ENCODE data around the gene CNTF. TPM values are rescaled to one million over a fixed set of nuclear protein-coding genes. Genes with fewer than 3 reads are reported as not detected.

Gene CNTF
- total and polyA plus RNA-seq, 2 experiments from 2014 or later, result 0.24 to 1.8 TPM

DNA sequence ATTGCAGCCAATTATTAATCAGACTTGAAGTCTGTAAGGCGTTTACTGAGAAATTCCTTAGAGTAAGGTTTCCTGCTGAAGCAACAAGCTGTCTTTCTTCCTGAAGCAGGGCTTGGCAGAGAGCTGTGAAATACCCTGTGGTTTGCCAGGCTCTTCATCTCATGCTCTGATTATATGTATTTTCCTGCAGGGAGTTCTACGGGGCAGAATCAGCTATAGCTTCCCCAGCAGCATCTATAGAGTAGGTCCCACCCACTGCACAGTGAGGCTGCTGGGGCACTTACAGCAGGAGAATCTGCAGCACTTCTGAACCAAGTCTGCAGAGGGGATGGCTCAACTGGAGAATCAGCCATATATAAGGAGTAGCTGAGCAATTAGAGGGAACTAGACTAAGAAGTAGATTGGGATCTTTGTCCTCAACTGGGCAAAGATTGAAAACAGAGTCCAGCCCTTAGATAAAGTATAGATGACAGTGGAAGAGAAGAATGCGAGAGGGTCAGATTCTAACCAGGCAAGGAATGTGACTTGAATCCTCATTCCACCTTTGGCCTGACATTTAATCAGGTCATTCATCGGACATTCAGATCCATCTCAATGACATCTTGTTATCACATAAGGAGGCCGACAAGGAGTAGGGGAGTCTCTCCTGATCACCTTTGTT lies 37.6 kb downstream of the CNTF start (continued):
- TF ChIP-seq ZNF462 (CRISPR knock-in tag; IDR thresholded peaks at IDR 0.05), result no peak
- TF ChIP-seq, protein P1, sequence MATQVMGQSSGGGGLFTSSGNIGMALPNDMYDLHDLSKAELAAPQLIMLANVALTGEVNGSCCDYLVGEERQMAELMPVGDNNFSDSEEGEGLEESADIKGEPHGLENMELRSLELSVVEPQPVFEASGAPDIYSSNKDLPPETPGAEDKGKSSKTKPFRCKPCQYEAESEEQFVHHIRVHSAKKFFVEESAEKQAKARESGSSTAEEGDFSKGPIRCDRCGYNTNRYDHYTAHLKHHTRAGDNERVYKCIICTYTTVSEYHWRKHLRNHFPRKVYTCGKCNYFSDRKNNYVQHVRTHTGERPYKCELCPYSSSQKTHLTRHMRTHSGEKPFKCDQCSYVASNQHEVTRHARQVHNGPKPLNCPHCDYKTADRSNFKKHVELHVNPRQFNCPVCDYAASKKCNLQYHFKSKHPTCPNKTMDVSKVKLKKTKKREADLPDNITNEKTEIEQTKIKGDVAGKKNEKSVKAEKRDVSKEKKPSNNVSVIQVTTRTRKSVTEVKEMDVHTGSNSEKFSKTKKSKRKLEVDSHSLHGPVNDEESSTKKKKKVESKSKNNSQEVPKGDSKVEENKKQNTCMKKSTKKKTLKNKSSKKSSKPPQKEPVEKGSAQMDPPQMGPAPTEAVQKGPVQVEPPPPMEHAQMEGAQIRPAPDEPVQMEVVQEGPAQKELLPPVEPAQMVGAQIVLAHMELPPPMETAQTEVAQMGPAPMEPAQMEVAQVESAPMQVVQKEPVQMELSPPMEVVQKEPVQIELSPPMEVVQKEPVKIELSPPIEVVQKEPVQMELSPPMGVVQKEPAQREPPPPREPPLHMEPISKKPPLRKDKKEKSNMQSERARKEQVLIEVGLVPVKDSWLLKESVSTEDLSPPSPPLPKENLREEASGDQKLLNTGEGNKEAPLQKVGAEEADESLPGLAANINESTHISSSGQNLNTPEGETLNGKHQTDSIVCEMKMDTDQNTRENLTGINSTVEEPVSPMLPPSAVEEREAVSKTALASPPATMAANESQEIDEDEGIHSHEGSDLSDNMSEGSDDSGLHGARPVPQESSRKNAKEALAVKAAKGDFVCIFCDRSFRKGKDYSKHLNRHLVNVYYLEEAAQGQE (IDR thresholded peaks at IDR 0.05; ENCODE audit: unreplicated experiment), result no peak
- no peak for TF ChIP-seq EZH2phosphoT487 (IDR thresholded peaks at IDR 0.05; ENCODE audit: unreplicated experiment)

DNA sequence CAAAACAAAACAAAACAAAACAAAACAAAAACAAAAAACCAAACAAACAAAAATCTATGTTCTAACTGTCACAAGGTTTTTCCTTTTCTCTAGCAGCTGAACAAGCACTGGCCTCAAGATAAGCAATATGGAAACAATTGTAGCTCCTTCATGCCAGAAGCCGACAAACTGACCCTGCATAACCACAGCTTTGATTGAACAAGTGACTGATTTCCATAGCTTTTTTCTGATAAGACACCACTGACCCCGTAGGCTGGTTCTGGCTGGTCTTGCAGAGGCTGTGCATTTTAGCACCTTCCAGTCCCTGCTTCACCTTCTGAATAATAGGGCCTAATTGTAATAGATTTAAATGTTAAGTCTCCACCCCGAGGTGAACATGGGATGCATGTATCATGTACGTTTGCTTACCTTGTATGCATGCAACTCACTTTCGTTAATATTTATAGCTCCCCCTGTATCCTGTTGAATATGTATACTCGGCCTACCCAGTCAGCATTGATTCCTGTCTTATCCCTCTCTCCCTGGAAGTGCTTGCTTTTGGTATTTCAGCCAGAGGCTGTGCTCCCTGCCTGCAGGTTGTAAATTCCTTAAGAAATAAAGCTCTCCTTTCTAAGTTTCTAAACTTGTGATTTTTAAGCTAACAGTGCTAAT lies 49.6 kb downstream of the CNTF start:
- no peaks in the 10 kb centered on the region for H3F3A ChIP-seq (replicated peaks; ENCODE audit: low read depth)
- H2AFZ ChIP-seq, result peak overlapping the region; percentile 39; the same call in 1 of the 2 replicates
- TF ChIP-seq EZH2 (IDR thresholded peaks at IDR 0.05; ENCODE audit: low read depth, unreplicated experiment), result no peak
- Mint-ChIP-seq H3K4me3 (no peak overlapping the region), H3K36me3 (ENCODE audit: low read depth) (no peaks in the 10 kb centered on the region), H3K4me1 (no peaks in the 10 kb centered on the region), H3K27me3 (ENCODE audit: insufficient read depth, low read depth, poor library complexity) (no peaks in the 10 kb centered on the region), H3K27ac (no peak overlapping the region), H3K9me3 (no peaks in the 10 kb centered on the region)
- no peaks in the 10 kb centered on the region for H4K20me1 ChIP-seq (replicated peaks; ENCODE audit: insufficient read depth)
- H3K4me2 ChIP-seq, result no peak overlapping the region
- ATAC-seq (no peak), DNase-seq (ENCODE audit: low spot score) (no peak)
- no peaks in the 10 kb centered on the region for H3K79me2 ChIP-seq (replicated peaks; ENCODE audit: insufficient read depth)
- H3K36me3 ChIP-seq (ENCODE audit: insufficient read depth), result no peaks in the 10 kb centered on the region
- no peaks in the 10 kb centered on the region for H3K4me1 ChIP-seq (ENCODE audit: insufficient read depth)
- no peaks in the 10 kb centered on the region for H3K9me2 ChIP-seq (ENCODE audit: insufficient read depth)
- no peaks in the 10 kb centered on the region for H3K27me3 ChIP-seq (ENCODE audit: insufficient read depth)
- no peak overlapping the region for H3K27ac ChIP-seq (ENCODE audit: low read depth)
- H3K4me3 ChIP-seq, result no peak overlapping the region

All from GM23338 (cell line).